H1 (cell line): Measurements from ENCODE around the gene UBAP2L. TPM values are rescaled to one million over a fixed set of nuclear protein-coding genes. Genes with fewer than 3 reads are reported as not detected.
A peak's percentile ranks its signal among the peaks of the same experiment; 100 is the strongest.

Experiments used
- CTCF ChIA-PET: fragments of 300-600 bp; sonication (Branson Sonifier 250); formaldehyde crosslinking; loops from one replicate; lab custom pipeline; 2021; ENCODE audit not compliant: partially characterized antibody; lab: Charles Lee
- POLR2A ChIA-PET: fragments of 300-600 bp; sonication (Branson Sonifier 250); formaldehyde crosslinking; loops from one replicate; lab custom pipeline; 2021; ENCODE audit warnings: inconsistent platforms; ENCODE audit not compliant: partially characterized antibody; lab: Charles Lee
- DNase-seq, 2 experiments: peaks; one replicate each; pipeline versions ENCODE4 v3.0.0 to v3.0.0-alpha.2; 2010 to 2022; ENCODE audit warnings: low spot score in 2 of 2, low read depth in 1 of 2, mixed read lengths in 1 of 2
- FAIRE-seq: peaks from 2 replicates; lab custom pipeline; 2011; peaks lifted over from hg19 to GRCh38; lab: Jason Lieb, UNC
- H2AFZ ChIP-seq: 2 replicates; pipeline ENCODE4 v1.8.1; 2012; ENCODE audit warnings: low read length, inconsistent platforms
- H2AK5ac ChIP-seq: 2 replicates; pipeline ENCODE4 v1.6.1; 2013; ENCODE audit warnings: low read depth, low read length
- H2BK120ac ChIP-seq: replicated peaks from 2 replicates; pipeline ENCODE3; 2013; ENCODE audit warnings: low read depth, low read length, inconsistent platforms
- H2BK12ac ChIP-seq: 2 replicates; pipeline ENCODE4 v1.6.1; 2013; ENCODE audit warnings: low read depth, low read length
- H2BK15ac ChIP-seq: 2 replicates; pipeline ENCODE4 v1.6.1; 2013; ENCODE audit warnings: low read length
- H2BK20ac ChIP-seq: 2 replicates; pipeline ENCODE4 v1.6.1; 2013; ENCODE audit warnings: low read length
- H2BK5ac ChIP-seq: 2 replicates; pipeline ENCODE4 v1.6.1; 2013; ENCODE audit warnings: low read depth, low read length
- H3K14ac ChIP-seq: 2 replicates; pipeline ENCODE4 v1.6.1; 2013; ENCODE audit warnings: inconsistent platforms; ENCODE audit not compliant: insufficient read length
- H3K18ac ChIP-seq: 2 replicates; pipeline ENCODE4 v1.6.1; 2013; ENCODE audit warnings: low read length; ENCODE audit errors: extremely low read depth
- H3K23ac ChIP-seq: 2 replicates; pipeline ENCODE4 v1.6.1; 2013; ENCODE audit warnings: inconsistent platforms; ENCODE audit not compliant: insufficient read length
- H3K23me2 ChIP-seq: 2 replicates; pipeline ENCODE4 v1.6.1; 2013; ENCODE audit warnings: low read depth, low read length
- H3K27ac ChIP-seq: 2 replicates; pipeline ENCODE4 v1.6.1; 2011; ENCODE audit warnings: low read depth, low read length, inconsistent platforms
- H3K27me3 ChIP-seq, 4 experiments: replicated peaks in 1 of 4; 1 replicate in 1 of 4; 2 replicates in 3 of 4; pipeline versions ENCODE4 v1.6.1 to v1.8.1; 2011 to 2013; ENCODE audit warnings: low read length in 3 of 4, mild to moderate bottlenecking in 3 of 4, inconsistent platforms in 2 of 4, mixed read lengths in 2 of 4, moderate library complexity in 1 of 4; ENCODE audit not compliant: control insufficient read depth in 3 of 4, insufficient read depth in 3 of 4; ENCODE audit errors: extremely low read depth in 1 of 4
- H3K36me3 ChIP-seq, 4 experiments: 2 replicates each; pipeline versions ENCODE4 v1.6.1 to v1.8.1; 2011 to 2013; ENCODE audit warnings: mild to moderate bottlenecking in 4 of 4, low read length in 3 of 4, moderate library complexity in 2 of 4, control low read depth in 1 of 4, inconsistent platforms in 1 of 4; ENCODE audit not compliant: insufficient read depth in 4 of 4, control insufficient read depth in 2 of 4
- H3K4ac ChIP-seq: replicated peaks from 2 replicates; pipeline ENCODE3; 2013; ENCODE audit warnings: low read length, low read depth, mixed read lengths, inconsistent platforms; ENCODE audit not compliant: insufficient read length
- H3K4me1 ChIP-seq, 4 experiments: replicated peaks in 1 of 4; 1 replicate in 1 of 4; 2 replicates in 3 of 4; pipeline versions ENCODE4 v1.6.1 to v1.8.1; 2011 to 2013; ENCODE audit warnings: low read length in 3 of 4, inconsistent platforms in 2 of 4, mixed read lengths in 1 of 4; ENCODE audit not compliant: insufficient read depth in 4 of 4, control insufficient read depth in 3 of 4
- H3K4me2 ChIP-seq, 2 experiments: 2 replicates each; pipeline versions ENCODE4 v1.6.1 to v1.8.1; 2011 to 2013; ENCODE audit warnings: low read depth in 2 of 2, low read length in 2 of 2, control low read depth in 1 of 2, inconsistent platforms in 1 of 2, mild to moderate bottlenecking in 1 of 2; ENCODE audit not compliant: insufficient read depth in 1 of 2
- H3K4me3 ChIP-seq, 4 experiments: fragments of 200-600, 300-600 bp in 1 of 4; sonication (generic), shearing (Covaris generic), sonication (Bioruptor Twin) in 1 of 4; 2 replicates each; pipeline versions ENCODE4 v1.5.1 to v1.8.1; 2011 to 2016; ENCODE audit warnings: low read length in 4 of 4, low read depth in 3 of 4, control low read depth in 2 of 4, inconsistent platforms in 2 of 4, mild to moderate bottlenecking in 2 of 4, mixed read lengths in 1 of 4, moderate library complexity in 1 of 4; ENCODE audit not compliant: insufficient read depth in 2 of 4; ENCODE audit errors: extremely low read depth in 1 of 4
- H3K56ac ChIP-seq: replicated peaks from 2 replicates; pipeline ENCODE3; 2013; ENCODE audit warnings: low read depth, mild to moderate bottlenecking, mixed read lengths, low read length, inconsistent platforms; ENCODE audit not compliant: insufficient read length
- H3K79me1 ChIP-seq: 2 replicates; pipeline ENCODE4 v1.6.1; 2013; ENCODE audit warnings: low read depth, low read length, control low read depth
- H3K79me2 ChIP-seq, 2 experiments: 2 replicates each; pipeline versions ENCODE4 v1.6.1 to v1.8.1; 2012 to 2013; ENCODE audit warnings: low read length in 2 of 2, mild to moderate bottlenecking in 2 of 2, inconsistent platforms in 1 of 2; ENCODE audit not compliant: insufficient read depth in 2 of 2, control insufficient read depth in 1 of 2
- H3K9ac ChIP-seq, 4 experiments: replicated peaks in 1 of 4; 1 replicate in 1 of 4; 2 replicates in 3 of 4; pipeline versions ENCODE4 v1.6.1 to v1.8.1; 2011 to 2013; ENCODE audit warnings: low read depth in 3 of 4, low read length in 3 of 4, control low read depth in 2 of 4, mild to moderate bottlenecking in 2 of 4, moderate library complexity in 2 of 4, inconsistent platforms in 1 of 4; ENCODE audit errors: extremely low read depth in 1 of 4
- H3K9me3 ChIP-seq, 2 experiments: 2 replicates each; pipeline versions ENCODE4 v1.6.1 to v1.8.1; 2012 to 2013; ENCODE audit warnings: mild to moderate bottlenecking in 2 of 2, moderate library complexity in 2 of 2, control low read depth in 1 of 2, inconsistent platforms in 1 of 2, low read depth in 1 of 2, low read length in 1 of 2, mixed read lengths in 1 of 2; ENCODE audit not compliant: insufficient read depth in 2 of 2
- H4K20me1 ChIP-seq, 2 experiments: replicated peaks in 1 of 2; 2 replicates each; pipeline versions ENCODE3 to v1.8.1; 2011 to 2013; ENCODE audit warnings: inconsistent platforms in 2 of 2, low read length in 2 of 2, mild to moderate bottlenecking in 1 of 2; ENCODE audit not compliant: insufficient read depth in 2 of 2, control insufficient read depth in 1 of 2
- H4K5ac ChIP-seq: 2 replicates; pipeline ENCODE4 v1.6.1; 2013; ENCODE audit warnings: low read length, low read depth, mixed read lengths, inconsistent platforms; ENCODE audit not compliant: insufficient read length
- H4K8ac ChIP-seq: 2 replicates; pipeline ENCODE4 v1.8.0; 2013; ENCODE audit warnings: mild to moderate bottlenecking, moderate library complexity, low read length, inconsistent platforms; ENCODE audit not compliant: insufficient read depth; ENCODE audit errors: extremely low read depth
- H4K91ac ChIP-seq: replicated peaks from 2 replicates; pipeline ENCODE3; 2013; ENCODE audit warnings: low read length, mixed read lengths, inconsistent platforms; ENCODE audit not compliant: insufficient read length
- BACH1 ChIP-seq: IDR thresholded peaks from 2 replicates; pipeline ENCODE4 v1.6.1; 2012; ENCODE audit warnings: low read length, improper control_type of control experiment
- CHD2 ChIP-seq: IDR thresholded peaks from 2 replicates; pipeline ENCODE4 v1.6.1; 2012; ENCODE audit warnings: low read length, improper control_type of control experiment
- EP300 ChIP-seq, 2 experiments: IDR thresholded peaks; 1 replicate in 1 of 2; 2 replicates in 1 of 2; pipeline ENCODE4 v1.6.1; 2011 to 2012; ENCODE audit warnings: low read depth in 2 of 2, low read length in 2 of 2, mild to moderate bottlenecking in 2 of 2, borderline replicate concordance in 1 of 2, inconsistent platforms in 1 of 2, moderate library complexity in 1 of 2
- GABPA ChIP-seq: IDR thresholded peaks from 2 replicates; pipeline ENCODE4 v1.6.1; 2011; ENCODE audit warnings: mild to moderate bottlenecking, low read length, moderate library complexity, borderline replicate concordance; ENCODE audit not compliant: insufficient read depth
- RAD21 ChIP-seq, 2 experiments: IDR thresholded peaks in 1 of 2; conservative IDR thresholded peaks in 1 of 2; 2 replicates each; pipeline ENCODE4 v1.6.1; 2011; ENCODE audit warnings: low read depth in 2 of 2, low read length in 2 of 2, improper control_type of control experiment in 1 of 2, inconsistent platforms in 1 of 2, mild to moderate bottlenecking in 1 of 2, moderate library complexity in 1 of 2
- SIRT6 ChIP-seq: IDR thresholded peaks from one replicate; pipeline ENCODE4 v1.7.1; 2012; ENCODE audit warnings: low read length, inconsistent platforms
- SUZ12 ChIP-seq: fragments of 200-600 bp; sonication (generic); IDR thresholded peaks from 2 replicates; pipeline ENCODE4 v1.6.1; 2012; ENCODE audit warnings: mild to moderate bottlenecking, inconsistent platforms, low read length, moderate library complexity, mixed read lengths
- WGBS, 2 experiments: shearing (Covaris generic) in 1 of 2; methylation state at CpG; one replicate each; pipeline versions ENCODE4 v1.1.6 to v1.1.7; 2013 to 2015; ENCODE audit warnings: low lambda C conversion rate in 2 of 2, mixed read lengths in 2 of 2, inconsistent platforms in 1 of 2, low coverage in 1 of 2, missing lambda C conversion rate in 1 of 2; ENCODE audit not compliant: insufficient replicate concordance in 2 of 2, insufficient coverage in 1 of 2, insufficient read length in 1 of 2; ENCODE audit errors: extremely low coverage in 1 of 2, missing lambda C conversion rate in 1 of 2; 5-methylcytosine and 5-hydroxymethylcytosine counted together
- polyA plus RNA-seq, 7 experiments: library from polyadenylated mRNA; depleted of rRNA in 3 of 7; stranded (reverse) in 5 of 7; unstranded in 2 of 7; fragments of >200 nt in 5 of 7; fragments of 200-250 nt in 2 of 7; gene quantifications; 1 replicate in 5 of 7; 2 replicates in 1 of 7; 4 replicates in 1 of 7; pipeline versions ENCODE4 v1.2.1 to v1.2.3, GENCODE V29; 2011 to 2013; ENCODE audit warnings: missing spikeins in 2 of 7, mixed read lengths in 2 of 7
- total RNA-seq: library from RNA; stranded (reverse); fragmentation: NEBNext Ultra II Directional; extraction: Animal tissue kit (Norgen Biotek cat#: 25700); gene quantifications from 2 replicates; pipeline ENCODE4 v1.2.1, GENCODE V29; 2021
- TF ChIP-seq, protein P1 (sequence below), 3 experiments: IDR thresholded peaks; 1 replicate in 2 of 3; 2 replicates in 1 of 3; pipeline versions ENCODE4 v1.5.1 to v1.6.1; 2011; ENCODE audit warnings: low read length in 3 of 3, mild to moderate bottlenecking in 3 of 3, inconsistent platforms in 2 of 3, low read depth in 1 of 3, moderate library complexity in 1 of 3; ENCODE audit not compliant: insufficient read depth in 1 of 3; ENCODE audit errors: control extremely low read depth in 1 of 3

The UBAP2L gene
- total and polyA plus RNA-seq, 2 of the 8 experiments (the other 6 are each of a cell fraction or from before 2014, with no cell fraction given) = 254 to 349 TPM

DNA sequence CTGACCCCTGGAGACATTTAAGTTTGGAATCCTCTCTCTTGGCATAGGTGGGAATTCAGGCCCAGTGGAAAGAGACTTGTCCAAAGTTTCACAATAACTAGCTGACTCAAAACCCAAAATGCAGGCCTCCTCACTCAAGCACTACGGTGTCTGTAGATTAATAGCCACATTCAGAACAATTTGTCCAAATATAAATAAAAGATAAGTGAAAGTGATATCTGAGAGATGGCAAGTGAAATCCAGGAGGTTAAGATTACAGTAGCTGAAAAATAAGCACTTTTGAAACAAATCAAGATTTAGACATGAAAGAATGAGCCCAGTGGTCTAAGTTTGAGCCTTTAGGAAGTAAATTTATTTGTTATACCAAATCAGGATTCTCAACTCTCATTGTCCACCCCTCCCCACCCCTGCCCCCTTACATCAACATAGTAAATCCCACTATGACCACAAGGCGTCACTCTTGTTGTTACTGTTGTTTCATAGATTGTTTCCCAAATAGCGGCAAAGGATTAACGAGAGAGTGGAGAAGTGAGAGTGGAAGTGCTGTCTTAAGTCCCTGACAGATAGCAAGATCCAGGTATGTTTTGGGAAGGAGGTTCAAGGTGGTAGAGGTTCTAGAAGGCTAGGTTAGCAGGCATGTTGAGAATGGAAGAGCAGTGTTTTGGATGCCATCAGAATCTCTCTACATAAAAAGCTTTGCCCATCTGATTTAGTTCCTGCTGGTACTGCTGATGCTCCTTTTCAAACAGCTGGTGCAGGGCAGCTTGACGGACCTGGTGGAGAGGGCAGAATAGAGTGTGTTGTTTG lies 21.8 kb upstream of the UBAP2L start:
- H2BK5ac ChIP-seq = no peak overlapping the region
- no peak overlapping the region for H3K27ac ChIP-seq
- DNase-seq = peak in 1 of 2 experiments; percentile 51
- H2BK20ac ChIP-seq = no peak overlapping the region
- no peaks in the 10 kb centered on the region for H4K20me1 ChIP-seq
- no peak overlapping the region for H2AK5ac ChIP-seq
- H2BK12ac ChIP-seq = no peak overlapping the region
- FAIRE-seq = peak; percentile 55
- H3K4me3 ChIP-seq = no peak overlapping the region; a peak in 1 of 8 replicates
- ChIA-PET CTCF (interaction anchor here (0.6 to 3.6 kb wide), 25 partner anchors 8 to 1056 kb away, joined by 3 to 19 read pairs (median 4); partner anchors contain the start of genes ENTREP3, HAX1 and TPM3), POLR2A (interaction anchor here (0.6 to 10.7 kb wide), 11 partner anchors 10 to 129 kb away, joined by 3 to 99 read pairs (median 3); partner anchors contain the start of genes HAX1 and UBAP2L)
- no peak overlapping the region for H2BK120ac ChIP-seq
- H4K91ac ChIP-seq = no peak overlapping the region
- no peak overlapping the region for H2BK15ac ChIP-seq
- H3K4ac ChIP-seq = no peak overlapping the region
- H3K23ac ChIP-seq = no peak overlapping the region
- H3K4me2 ChIP-seq = peak overlapping the region in 1 of 2 experiments; percentile 52; a peak in 2 of 4 replicates
- H3K56ac ChIP-seq = no peak overlapping the region
- 33% methylated on average over 5 of the region's 5 CpGs; no CpG with 5 or more reads in 1 of the 2 experiments for WGBS, 2 experiments
- H4K5ac ChIP-seq = no peak overlapping the region
- H4K8ac ChIP-seq = no peak overlapping the region
- no peaks in the 10 kb centered on the region for H3K9me3 ChIP-seq
- peaks cover 2% of the 10 kb centered on the region; the same call in 1 of the 2 replicates for H3K23me2 ChIP-seq
- H3K36me3 ChIP-seq = no peaks in the 10 kb centered on the region
- peaks cover 0 to 7% (median 2%) of the 10 kb centered on the region in 4 experiments; a peak in 1 of 7 replicates for H3K4me1 ChIP-seq
- H3K18ac ChIP-seq = no peak overlapping the region
- H3K27me3 ChIP-seq = no peaks in the 10 kb centered on the region
- H2AFZ ChIP-seq = peak overlapping the region; percentile 99
- H3K9ac ChIP-seq = no peak overlapping the region
- no peaks in the 10 kb centered on the region for H3K79me1 ChIP-seq
- no peaks in the 10 kb centered on the region for H3K79me2 ChIP-seq
- no peak overlapping the region for H3K14ac ChIP-seq
- TF ChIP-seq BACH1 (no peak), RAD21 (IDR thresholded peaks at IDR 0.05 in 1 of 2, conservative IDR thresholded peaks at IDR 0.05 in 1 of 2; ENCODE audit: low read depth in 2 of 2, low read length in 2 of 2) (peak; percentile 56 to 71), EP300 (IDR thresholded peaks at IDR 0.05; ENCODE audit: borderline replicate concordance in 1 of 2, low read depth in 2 of 2, low read length in 2 of 2) (no peak), CHD2 (no peak), SUZ12 (no peak), GABPA (no peak), SIRT6 (no peak)
- TF ChIP-seq, protein P1, sequence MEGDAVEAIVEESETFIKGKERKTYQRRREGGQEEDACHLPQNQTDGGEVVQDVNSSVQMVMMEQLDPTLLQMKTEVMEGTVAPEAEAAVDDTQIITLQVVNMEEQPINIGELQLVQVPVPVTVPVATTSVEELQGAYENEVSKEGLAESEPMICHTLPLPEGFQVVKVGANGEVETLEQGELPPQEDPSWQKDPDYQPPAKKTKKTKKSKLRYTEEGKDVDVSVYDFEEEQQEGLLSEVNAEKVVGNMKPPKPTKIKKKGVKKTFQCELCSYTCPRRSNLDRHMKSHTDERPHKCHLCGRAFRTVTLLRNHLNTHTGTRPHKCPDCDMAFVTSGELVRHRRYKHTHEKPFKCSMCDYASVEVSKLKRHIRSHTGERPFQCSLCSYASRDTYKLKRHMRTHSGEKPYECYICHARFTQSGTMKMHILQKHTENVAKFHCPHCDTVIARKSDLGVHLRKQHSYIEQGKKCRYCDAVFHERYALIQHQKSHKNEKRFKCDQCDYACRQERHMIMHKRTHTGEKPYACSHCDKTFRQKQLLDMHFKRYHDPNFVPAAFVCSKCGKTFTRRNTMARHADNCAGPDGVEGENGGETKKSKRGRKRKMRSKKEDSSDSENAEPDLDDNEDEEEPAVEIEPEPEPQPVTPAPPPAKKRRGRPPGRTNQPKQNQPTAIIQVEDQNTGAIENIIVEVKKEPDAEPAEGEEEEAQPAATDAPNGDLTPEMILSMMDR (IDR thresholded peaks at IDR 0.05; ENCODE audit: control extremely low read depth in 1 of 3, insufficient read depth in 1 of 3, low read depth in 1 of 3, low read length in 3 of 3) = peak; percentile 3 to 63 (median 49); a peak in 3 of 4 replicates
